ELF-1 (cell line): ENCODE results near the gene ALDH1A1.

Experiments
- DNase-seq: peaks from one replicate; pipeline ENCODE4 v3.0.0-alpha.2; 2016; ENCODE audit warnings: low read depth, low spot score

ALDH1A1 gene

DNA sequence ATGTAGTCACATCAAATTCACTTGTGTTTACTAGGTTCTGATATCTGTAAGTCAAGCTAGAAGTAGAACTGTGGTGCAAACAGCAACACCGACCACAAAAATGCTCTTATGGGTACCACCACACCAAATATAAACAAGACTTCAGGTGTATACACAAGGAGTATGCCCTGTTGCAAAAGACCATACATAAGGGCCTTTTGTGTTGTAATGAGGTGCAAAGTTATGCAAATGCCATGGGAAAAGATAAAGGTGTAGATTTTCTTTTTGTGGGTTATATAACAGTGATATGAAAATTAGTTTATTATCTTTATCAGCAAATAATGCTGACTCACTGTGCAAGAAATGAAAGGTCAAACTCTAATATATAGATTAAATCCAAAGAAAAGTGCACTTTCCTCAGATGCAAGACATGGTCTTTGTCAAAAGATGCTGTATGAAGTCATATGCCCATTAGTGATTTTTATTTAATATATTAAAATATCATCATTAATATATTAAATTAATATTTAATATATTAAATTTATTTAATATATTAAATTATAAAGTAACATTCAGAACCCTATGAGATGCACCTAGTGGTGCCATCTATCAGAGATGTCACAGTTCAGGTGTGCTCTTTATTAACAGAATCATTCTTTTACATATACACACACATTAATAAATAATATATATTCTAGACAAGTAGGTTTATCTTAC lies 26.7 kb upstream of the ALDH1A1 start:
- no peak for DNase-seq

DNA sequence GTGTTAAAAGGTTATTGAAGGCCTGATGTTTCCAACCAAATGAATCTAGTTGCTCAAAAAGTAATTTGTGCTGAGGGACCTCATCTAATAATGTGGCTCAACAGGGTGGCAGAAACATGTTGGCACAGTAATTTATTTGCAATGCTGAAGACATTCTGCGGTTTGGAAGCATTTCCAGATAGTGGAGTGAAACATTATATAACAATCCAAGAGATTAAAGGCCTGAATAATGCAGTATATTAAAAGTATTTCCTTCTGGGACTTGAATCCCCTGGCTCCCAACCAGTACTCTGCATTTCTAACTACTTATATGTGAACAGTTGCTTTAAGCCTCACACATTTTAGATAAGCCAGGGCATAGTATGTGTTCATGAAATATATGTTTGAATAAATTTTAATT lies 25.9 kb upstream of the ALDH1A1 start:
- no peak for DNase-seq

DNA sequence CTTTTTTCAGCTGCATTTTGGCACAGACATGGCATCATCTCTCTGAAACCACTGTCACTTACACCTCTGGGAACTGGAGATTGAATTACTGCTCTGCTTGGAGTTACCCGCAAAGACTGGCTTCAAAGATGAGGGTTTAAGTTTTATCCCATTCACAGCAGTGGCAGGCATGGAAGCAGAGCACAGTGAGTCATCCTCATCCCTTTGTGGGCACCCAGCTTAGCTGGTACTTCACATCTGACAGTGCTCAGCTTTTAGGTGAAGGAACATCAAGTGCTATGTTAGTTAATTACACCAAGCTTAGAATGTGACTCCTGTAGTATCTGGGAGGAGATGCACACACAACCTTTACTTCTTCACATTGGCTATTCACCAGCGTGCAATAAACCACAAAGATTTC lies 24.8 kb upstream of the ALDH1A1 start:
- DNase-seq = no peak

DNA sequence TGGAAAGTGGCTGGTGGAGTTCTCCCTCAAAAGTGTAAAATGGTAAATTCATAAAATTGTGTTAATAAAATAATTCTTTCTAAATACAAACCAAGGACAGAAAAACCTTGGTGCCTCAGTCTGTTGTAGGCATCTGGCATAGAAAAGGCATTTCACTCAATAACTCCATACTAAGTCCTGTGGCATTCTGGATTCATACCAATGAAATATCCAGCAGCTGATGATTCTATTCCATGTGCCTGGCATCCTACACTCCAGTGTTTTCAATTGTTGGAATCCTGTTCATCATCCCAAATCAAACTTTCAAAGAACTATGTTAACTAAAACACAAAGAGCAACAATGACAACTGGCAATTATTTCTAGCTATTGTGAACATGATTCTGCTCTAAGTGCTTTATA lies 21.6 kb upstream of the ALDH1A1 start:
- no peak for DNase-seq

DNA sequence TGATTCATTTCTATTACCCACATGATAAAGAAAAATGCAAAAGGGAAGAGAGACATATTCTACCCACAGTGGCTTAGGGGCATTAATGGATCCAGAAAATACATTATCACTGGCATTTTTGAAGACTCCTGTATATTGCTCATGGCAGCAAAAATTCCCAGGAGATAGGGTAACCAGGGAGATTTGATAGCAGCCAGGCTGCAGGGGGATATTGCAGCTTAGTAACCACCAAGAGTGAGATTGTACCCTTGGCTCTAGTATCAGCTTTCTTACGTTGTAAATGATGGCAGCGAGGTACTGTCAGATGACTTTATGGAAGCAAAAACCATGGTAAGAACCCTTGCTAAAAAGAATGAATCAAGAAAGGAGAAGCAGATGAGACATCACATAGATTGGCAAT lies 19.8 kb upstream of the ALDH1A1 start:
- DNase-seq = no peak

DNA sequence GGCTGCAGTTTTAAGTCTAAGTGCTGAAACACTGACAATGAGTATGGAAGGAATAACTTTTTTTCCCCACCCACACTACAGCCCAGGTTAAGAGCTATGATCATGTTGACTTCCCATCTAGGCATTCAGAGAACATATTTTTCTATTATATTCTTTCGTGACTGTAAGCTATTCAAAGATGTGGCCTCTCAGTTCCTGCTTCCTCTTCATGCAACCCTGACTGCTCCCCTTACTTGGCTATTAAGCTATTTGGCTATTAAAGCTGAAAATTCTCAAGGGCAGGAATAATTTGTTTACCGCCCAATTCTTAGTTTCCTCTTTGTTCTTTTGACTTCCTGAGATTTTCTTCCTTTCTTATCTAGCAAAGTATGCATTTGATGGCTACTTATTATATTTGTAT lies 18.6 kb upstream of the ALDH1A1 start:
- DNase-seq = no peak

DNA sequence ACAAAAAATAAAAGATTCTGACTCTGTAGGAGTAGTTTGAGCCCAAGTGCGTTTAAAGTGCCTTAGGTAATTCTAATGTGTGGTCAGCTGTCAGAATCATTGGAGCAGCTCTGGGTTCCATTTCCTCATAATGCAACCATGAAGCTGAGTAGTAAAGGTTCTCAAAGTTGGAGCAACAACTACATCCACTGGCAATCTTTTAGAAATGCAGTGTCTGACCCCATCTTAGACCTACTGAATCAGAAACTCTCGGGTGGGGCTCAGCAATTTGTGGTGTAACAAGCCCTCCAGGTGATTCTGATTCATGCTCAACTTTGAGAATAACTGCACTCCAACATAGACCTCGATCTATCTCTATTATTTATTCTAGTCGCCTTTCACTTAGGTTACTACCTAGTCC lies 7.6 kb upstream of the ALDH1A1 start:
- no peak for DNase-seq

DNA sequence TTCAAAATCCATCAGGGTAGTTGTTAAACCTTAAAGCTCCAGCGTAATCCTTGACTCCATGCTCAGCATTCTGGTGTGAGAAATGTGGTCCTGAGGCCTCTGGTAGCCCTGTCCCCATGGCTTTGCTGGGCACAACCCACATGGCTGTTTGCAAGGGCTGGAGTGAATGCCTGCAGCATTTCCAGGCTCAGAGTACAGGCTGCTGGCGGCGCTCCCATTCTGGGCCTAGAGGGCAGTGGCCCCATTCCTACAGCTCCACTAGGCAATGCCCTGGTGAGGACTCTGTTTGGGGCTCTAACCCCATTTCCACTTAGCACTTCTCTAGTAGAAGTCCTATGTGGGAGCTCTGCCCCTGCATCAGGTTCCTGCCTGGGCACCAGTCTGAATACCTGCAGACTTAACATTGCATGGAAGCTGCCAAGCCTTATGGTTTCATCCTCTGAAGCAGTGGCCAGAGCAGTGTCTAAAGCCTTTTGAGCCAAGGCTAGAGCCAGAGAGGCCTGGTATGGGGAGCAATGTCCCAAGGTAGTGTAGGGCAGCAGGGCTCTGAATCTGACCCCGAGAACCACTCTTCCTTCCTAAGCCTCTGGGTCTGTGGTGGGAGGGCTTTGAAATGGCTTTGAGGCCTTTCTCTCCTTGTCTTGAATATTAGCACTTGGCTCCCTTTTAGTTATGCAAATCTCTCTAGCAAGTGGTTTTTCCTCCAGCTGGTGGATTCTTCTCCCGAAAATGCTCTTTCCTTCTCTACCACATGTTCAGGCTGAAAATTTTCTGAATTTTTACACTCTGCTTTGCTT lies 5.8 kb upstream of the ALDH1A1 start:
- DNase-seq = no peak

DNA sequence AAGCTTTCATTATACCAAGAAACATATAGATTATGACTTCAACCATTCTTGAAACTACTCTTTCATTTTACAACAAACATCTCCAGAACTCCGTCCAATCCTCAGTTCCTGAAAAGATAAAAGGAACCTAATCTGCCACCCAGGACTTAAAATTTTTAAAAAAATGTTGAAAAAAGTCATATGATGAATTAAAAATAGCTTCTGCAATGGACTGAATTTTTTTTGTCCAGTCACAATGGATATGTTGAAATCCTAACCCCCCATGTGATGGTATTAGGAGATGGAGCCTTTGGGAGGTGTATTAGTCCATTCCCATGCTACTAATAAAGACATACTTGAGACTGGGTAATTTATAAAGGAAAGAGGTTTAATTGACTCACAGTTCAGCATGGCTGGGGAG lies 2.7 kb upstream of the ALDH1A1 start:
- no peak for DNase-seq

DNA sequence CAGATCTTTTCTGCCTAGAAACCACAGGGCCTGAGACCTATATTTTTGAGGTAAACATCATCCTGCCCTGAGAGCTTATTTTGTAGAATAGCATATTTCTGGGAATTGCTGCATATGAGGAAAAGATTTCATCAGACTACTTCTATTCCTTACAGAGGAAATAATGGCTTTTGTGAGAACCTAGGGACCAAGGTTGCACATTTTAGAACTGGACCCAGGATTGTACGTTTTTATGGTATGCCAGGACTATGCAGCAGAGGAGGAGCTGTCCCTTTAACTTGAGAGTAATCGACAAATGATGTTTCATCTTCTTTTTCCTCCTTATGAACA lies 2.2 kb upstream of the ALDH1A1 start:
- DNase-seq = no peak

DNA sequence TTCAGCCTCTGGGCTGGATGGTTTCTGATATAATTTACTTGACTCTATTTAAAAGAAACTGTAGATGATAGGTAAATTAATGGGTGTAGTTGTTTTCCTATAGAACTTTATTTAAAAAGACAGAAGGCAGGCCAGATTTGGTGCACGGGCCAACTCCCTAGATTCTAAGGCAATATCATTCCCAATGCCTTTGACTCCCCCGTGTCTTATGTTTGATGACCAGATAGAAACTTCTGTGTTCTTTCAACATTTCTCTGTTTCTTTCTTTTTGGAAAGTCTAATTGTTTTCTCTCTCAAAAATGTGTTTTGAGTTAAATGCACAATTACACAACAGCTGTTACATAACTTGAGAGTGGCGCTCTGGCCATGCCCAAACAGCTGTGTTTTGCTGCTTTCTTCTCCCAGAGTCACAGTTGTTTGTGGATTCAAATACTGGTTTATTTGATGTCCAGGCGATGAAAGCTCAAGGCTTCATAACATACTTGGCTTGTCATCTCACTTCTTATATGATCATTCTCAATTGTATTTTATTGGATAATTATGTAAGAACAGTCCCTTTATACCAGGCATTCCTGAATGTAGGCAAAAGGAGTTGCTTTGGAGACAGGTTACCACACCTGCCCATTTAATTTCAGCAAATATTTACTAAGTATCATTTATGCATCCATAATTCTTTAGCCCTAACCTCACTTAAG lies 1.7 kb upstream of the ALDH1A1 start:
- DNase-seq = no peak

DNA sequence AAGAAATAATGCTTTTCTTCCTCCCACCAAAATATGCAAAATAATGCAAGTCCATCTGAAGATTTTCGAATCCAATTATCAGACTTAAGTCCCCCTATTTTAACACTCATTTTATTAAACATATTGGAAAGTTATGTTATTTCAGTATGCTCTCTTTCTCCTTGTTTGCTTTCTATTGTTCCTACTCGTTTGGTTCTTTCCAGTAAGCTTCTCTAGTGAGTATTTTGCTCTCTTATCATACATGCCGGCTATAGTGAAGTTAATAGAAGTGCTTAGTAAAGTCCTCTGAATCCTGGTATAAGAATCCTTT lies 517 bp downstream of the ALDH1A1 start:
- DNase-seq = no peak

DNA sequence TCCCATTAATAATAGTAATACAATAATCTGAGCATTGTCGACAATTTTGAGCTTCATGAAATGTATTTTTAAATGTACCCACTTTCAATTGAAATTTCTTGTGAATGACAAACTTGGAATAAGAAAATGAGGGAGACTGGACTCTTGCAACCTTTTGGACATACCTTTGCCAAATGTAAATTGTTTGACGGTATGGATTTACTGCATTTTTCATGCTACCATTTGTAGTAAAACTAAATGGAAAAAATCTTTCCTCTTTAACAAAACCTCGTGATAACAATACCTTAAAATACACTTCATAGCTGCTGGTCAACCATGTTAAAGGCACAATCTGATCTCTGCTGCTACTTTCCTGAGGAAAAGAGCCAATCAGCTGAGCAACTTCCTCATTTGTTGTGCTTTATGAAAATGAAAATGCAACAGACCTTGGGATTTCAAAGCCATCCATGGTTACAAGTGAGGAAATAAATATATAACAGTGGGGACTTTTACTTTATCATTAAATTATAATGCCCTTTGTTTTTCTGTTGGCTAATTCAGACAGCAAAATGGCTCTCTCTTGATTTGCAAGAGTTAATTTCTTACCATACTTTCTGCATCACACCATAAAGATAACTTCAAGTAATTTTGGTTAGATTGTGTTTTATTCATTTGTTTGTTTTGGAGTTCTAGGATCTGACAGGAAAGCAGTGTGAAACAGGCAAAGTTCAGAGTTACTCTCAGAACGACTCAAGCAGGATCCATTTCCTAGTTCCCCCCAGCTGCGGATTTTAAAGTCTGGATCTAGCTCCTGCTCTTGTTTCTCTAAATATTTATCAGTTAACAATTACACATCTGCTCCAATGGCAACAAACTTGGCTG lies 1.1 kb downstream of the ALDH1A1 start:
- no peak for DNase-seq

DNA sequence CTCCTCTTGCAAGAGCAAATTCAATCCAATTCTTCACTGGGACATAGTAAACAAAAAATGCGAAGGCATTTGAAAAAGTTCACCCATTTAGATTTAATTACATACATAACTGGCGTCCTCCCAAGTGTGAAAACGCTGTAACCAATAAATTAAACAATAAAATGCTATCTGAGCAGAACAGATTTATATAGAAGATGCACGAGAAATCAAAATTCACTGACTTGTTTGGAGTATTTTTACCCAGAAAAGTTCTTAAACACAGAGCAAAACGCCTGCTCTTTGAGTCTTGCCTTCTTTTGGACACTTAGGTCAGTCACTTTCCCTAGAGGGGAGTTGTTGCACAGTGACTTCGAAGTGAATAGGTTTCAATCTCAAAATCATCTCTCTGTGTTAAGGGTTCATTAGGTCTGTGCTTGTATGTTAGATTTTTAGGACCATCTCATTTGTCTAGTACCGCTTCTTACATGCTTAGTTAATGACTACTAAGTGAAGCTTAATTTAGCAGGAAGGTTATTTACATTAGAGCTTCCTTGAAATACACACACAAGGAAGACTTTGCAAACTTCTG lies 1.9 kb downstream of the ALDH1A1 start:
- DNase-seq = no peak

DNA sequence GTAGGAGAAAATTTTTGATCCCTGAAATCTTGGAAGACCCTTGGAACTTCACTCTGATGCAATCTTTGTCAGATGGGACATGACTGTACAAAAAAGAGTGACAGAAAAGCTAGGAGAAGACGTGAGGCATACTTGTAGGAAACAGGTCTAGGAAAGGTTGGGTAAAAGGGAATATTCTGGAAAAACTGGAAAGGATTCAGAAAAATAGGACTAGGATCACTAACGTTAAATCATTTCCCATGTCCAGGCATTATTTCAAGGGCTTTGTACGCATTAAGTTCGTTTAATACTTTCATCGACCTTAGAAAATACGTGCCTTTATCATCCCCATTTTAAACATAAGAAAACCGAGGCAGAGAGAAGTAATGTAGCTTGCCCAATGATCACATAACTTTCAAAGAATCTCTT lies 2.9 kb downstream of the ALDH1A1 start:
- no peak for DNase-seq

DNA sequence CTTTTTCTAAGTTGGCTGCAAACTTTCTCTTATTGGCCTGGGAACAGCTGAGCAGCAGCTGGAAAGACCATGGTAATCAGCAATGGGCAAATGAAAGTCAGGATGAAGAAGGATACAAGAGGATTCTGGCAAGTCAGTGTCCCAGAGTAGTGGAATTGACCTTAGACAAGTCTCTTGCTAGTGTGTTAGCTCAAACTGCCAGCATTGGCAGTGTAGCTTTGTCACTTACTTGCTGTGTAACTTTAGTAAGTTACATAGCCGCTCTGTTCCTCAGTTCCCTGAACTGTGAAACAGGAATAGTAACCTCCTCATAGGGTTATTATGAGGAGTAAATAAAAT lies 3.6 kb downstream of the ALDH1A1 start:
- DNase-seq = no peak

DNA sequence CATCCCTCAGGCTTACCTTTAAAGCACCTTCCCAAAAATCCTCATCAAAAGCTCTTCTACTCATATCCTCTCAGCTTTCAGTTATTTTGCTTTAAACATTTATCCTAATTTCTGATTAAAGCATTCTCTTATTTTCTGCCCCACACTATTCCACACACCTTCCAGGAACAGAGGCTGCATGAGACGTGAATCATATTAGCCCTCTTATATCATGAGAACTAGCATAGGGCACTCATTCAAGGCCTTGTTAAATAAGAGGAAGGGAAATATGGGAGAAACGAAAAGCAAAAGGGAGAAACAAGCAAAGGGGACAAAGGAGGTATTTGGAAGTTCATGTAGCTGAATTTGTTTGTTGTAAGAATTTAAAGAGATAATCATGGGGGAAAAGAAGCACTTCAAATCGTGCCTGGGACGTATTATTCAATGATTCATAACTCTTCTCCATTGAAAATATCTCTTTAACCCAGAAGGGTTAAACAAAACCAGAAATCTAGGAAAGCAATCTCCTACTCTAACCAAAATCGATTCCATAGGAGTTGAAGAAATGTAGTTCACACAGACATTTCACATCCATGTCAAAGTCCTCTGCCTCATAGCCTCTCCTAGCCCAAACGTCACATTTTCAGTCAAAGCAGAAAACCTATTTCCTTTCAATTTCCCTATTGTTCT lies 4.1 kb downstream of the ALDH1A1 start:
- no peak for DNase-seq

DNA sequence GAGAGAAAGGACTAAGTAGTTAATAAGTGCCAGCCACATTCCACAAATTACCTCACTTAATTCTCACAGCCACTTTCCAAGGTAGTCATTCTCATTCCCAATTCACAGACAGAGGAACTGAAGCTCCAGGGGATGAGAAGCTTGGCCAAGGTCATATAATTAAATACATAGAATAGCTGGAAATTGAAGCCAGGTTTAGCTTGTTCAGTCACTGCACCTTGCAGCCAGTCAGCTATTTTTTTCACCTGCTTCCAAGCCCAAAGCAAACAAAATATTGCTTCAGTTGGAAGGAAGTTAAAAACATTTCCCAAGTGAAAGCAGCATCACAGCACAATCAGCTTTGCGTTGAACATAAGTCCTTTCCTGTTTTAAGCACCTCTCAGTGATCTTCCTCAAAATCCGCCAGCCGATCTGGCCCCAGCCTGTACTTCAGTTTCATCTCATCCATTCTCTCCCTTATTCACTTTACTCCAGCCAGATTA lies 4.8 kb downstream of the ALDH1A1 start:
- no peak for DNase-seq

DNA sequence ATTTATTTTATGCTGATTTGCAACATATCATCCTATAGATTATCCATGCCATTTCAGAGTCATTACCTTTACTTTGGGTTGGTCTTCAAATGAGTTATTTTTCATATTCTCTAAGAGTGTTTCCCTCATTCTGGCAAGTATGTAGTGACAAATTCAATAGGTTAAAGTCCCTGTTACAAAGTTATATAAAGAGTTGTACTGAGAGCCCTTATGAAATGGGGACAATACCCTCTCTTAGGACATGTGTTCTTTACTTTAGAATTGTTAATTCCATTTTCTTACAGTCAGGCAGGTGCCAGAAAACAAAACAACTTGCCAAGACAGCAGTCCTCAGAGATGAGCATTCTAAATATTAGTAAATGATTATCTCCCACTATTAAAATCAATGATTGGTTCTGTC lies 6.0 kb downstream of the ALDH1A1 start:
- DNase-seq = no peak

DNA sequence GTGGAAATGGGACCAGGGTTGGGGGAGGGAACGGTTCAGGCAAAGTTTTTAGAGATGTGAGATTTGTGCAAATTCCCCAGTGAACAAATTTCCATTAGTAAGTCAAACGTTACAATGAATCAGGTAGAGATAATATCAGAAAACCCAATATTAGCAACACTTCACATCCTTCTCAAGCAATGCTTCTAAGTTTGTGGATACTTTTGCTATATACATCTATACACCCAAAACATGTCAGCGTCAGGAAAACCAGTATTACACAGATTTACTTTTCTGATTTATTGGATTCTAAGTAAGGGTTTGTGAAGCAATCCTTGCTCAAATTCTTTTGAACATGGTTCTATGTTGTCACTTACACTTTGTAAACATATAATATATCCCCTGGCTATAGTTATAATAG lies 6.5 kb downstream of the ALDH1A1 start:
- no peak for DNase-seq

DNA sequence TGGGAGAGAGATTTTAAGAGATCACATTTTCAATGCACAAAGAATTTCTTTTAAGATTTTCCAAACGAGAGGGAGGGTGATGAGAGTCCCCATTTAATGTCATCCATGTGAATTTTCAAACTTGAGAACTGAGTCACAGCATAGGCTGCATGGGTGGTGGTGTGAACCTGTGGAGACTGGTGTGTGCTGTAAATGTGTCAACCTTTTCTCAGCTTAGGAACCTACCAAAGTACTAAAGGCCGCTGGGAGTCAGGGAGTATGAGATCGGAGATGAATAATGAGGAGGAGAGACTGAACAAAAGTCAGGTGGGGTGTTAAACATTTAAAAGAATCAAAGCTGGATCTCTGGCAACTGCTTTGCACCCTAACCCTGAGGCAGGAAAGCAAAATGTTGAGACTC lies 7.5 kb downstream of the ALDH1A1 start:
- DNase-seq = no peak
